ENCODE results near the gene MYLK.

The MYLK gene

DNA sequence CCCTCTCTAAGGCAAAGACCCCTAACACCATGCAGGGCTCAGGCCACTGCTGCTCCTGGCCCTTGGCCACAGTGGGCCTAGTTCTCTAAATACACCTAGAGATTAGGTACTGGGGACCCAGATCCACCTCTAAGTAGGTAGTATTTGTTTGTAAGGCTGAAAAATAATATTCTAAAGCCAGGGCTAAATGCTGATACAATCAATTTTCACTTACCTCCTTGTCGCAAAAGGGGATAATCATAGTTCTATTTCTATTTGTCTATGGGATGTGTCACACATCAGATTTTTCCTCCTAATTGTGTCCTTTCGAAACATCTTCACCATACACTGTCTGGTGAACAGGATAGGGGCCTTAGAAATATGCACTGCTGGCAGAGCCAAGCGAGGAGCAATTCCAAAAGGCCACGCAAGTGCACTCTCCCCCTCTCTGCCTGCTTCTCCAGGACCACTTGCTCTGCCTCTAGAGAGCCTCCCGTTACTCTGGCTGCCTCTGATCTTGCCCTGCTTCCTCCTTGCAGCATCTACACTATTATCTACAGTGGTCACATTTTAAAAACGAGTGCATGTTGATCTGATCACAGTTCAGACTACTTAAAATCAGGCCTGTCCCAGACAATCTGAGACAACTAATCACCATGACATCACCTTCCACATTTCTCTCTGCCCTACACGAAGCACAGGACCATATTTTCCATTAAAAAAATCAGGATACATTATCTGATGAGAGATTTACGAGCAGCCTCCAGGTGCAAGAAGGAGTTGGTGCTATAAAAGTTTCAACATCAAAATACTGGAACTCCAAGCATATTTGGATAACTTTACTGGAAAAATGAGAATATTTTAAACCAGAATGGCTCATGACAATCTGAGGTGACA lies 115.4 kb downstream of the MYLK start:
- no peak for DNase-seq (ENCODE audit: low read depth)

- DNase-seq (ENCODE audit: low read depth), result no peak
These were observed 116.4 kb downstream of the MYLK start for GRCh38 chr3:123767564-123768292.

DNA sequence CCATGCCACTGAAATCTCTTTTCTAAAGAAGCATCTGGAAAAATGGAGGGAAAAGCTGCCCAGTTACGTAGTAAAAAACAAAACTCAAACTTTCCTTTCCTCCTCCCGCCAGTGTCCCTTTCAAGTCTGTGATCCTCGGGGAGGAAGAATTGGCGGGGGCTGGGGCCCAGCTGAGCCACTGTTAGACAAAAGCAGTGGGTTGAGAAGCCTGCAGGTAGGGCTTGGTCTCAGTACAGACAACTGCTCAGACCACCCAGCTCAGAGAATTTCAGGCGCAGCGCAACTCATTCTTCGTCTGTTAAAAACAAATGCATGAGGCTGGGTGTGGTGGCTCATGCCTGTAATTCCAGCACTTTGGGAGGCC lies 117.1 kb downstream of the MYLK start:
- DNase-seq (ENCODE audit: low read depth), result no peak

GRCh38 chr3:123766193-123767008 lies 117.7 kb downstream of the MYLK start:
- DNase-seq (ENCODE audit: low read depth), result no peak

GRCh38 chr3:123765475-123766128 lies 118.5 kb downstream of the MYLK start:
- DNase-seq (ENCODE audit: low read depth), result no peak

DNA sequence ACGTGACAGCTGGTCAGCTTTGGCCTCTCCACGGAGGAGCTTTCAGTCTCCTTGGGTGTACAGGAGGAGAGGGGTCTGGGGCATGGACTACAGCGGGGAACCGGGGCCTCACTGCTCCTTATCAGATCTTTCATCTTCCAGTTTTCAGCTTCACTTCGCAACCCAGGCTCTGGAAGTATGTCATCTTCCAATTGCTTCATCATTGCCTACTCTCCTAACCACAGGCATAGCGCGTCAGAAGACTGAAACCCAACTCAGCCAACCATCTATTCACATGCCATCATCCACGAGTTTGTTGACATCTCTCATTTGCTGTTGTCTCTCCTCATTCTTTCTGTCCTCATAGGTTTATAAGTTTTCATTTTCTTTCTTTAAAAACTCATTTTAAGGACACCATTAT lies 119.5 kb downstream of the MYLK start:
- DNase-seq (ENCODE audit: low read depth), result no peak

GRCh38 chr3:123762805-123763204 lies 121.3 kb downstream of the MYLK start:
- DNase-seq (ENCODE audit: low read depth), result no peak

DNA sequence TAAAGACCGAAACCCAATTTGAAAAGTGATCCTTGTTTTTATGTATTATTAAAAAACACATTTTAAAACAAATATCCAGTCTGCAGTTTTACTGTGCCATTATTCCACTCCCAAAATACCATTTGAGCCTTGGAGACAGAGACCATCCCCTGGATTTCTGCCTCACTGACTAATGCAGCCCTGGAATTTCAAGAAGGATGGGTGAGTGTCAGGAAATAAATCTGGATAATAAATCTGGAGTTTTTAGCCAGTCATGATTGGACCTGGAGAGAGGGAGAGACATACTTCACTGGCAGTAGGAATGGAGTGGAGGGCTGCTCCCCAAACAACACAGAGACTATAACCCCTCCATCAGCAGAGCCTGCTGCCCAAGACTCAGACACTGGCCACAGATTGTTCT lies 123.3 kb downstream of the MYLK start:
- no peak for DNase-seq (ENCODE audit: low read depth)

DNA sequence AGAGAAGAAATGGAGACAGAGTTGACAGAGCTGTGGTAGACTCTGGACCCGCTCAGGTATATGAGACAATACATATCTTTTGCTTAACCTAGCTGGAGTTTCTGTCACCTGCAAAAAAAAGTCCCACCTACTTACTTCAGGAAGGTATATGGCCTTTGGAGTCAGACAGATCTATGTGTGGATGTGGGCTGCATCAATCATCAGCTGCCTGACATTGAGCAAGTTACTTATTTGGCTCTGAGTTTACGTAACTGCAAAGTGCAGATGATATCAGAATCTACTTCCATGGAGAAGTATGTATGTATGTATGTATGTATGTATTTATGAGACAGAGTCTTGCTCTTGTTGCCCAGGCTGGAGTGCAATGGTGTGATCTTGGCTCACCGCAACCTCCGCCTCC lies 124.3 kb downstream of the MYLK start:
- DNase-seq (ENCODE audit: low read depth), result no peak

- no peak for DNase-seq (ENCODE audit: low read depth)
These were observed 124.8 kb downstream of the MYLK start for GRCh38 chr3:123759311-123759710.

DNA sequence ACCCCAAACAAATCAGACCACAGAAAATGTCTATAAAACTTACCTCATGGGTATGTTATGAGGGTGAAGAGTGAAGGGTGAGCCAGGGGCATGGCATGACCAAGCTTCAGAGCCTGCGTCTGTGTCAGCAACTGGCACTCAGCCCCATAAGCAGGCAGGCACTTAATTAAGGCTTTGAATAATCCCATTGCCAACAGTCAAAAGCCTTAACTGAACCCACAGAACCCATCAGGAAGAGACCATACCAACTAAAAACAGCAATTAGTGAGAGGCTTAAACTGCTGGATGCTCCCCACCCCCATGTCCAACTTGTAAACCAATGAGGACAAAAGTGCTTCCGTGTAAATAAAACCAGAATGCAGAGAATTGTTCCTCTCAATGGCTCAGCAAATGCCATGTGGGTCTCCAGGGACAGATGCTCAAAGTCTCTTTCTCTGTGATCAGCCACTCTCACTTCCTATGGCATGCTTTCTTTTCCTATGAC lies 126.0 kb downstream of the MYLK start:
- DNase-seq (ENCODE audit: low read depth), result no peak

DNA sequence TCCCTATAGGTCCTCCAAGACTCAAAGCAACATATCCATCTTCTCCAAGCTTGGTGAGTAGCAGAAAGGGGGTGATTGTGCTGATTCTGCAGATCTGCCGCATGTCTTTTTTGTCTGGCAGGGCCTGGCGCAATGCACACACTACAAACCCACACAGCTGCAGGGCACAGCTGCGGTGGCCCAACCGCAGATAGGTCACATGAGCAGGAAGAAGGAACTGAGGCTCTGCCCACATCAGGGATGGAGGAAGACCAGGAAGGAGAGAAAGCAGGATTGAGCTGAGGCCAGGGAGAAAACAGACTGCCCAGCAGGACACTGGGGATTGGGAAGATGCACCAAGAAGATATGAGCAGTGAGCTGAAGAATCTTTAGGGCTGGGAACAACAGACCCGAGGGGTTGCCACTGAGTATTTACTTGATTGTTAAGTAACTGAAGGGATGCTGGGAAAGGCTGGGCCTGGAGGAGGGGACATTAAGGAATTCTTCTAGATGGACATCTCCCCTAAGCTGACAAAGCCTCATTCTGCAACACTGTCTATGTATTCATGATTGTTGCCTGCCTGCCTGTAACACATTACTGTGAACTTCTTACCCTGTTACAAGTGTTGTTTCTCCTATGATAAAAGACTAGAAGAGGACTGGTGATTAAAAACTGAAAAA lies 126.7 kb downstream of the MYLK start:
- no peak for DNase-seq (ENCODE audit: low read depth)

- DNase-seq (ENCODE audit: low read depth), result no peak
These were observed 128.6 kb downstream of the MYLK start for GRCh38 chr3:123755501-123755900.

GRCh38 chr3:123755085-123755484 lies 129.0 kb downstream of the MYLK start:
- DNase-seq (ENCODE audit: low read depth), result no peak

DNA sequence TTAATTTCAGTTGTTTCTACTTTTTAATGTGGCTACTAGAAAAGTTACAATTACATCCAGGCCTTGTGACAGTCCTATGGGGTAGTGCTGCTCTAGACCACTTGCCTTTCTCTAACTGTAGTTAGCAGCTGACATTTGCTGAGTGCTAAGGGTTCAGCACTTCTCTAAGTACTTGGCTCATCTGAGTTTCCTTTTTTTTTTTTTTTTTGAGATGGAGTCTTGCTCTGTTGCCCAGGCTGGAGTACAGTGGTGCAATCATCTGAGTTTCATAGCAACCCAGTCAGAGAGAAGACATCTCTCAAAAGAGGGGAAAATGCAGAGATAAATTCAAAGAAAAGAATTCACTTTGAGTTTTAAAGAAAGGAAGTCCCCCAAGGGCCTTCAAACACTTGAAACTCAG lies 130.8 kb downstream of the MYLK start:
- DNase-seq (ENCODE audit: low read depth), result no peak

GRCh38 chr3:123752228-123752627 lies 131.9 kb downstream of the MYLK start:
- DNase-seq (ENCODE audit: low read depth), result no peak

DNA sequence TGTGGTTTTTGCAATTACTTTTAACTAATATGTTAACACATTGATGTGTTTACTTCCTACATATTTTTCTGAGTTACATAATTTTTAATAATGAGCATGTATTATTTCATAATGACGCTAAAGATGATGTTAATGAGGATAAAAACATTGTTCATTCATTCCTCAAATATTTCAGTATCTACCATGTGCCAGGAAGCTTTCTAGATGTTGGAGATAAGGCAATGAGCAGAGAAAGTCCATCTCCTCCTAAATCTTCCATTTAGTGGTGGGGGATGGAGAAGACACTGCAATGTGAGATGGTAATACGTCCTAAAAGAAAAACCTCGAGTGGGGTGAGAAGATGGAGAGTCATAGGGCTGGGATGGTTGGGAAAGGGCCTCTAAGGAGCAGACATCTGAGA lies 132.7 kb downstream of the MYLK start:
- DNase-seq (ENCODE audit: low read depth), result no peak

- no peak for DNase-seq (ENCODE audit: low read depth)
These were observed 133.3 kb downstream of the MYLK start for GRCh38 chr3:123750659-123751420.

DNA sequence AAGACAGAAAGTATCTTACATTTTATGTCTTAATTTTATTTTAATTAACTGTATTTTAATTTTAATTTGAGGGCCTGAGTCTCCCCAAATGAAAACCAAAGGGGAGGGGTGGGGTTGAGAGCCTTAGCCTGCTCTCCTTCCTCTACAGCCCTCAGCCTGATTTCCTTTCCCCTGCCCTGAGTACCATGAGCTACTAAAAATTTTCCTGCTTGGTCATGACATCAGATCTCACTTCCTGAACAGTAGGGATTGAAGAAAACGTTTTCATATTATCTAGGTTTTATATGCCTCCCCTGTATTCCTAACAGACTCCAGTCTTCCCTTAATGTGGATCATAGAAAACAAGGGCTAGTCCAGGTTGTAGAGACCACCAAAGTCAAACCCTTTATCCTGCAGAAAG lies 133.9 kb downstream of the MYLK start:
- DNase-seq (ENCODE audit: low read depth), result no peak

DNA sequence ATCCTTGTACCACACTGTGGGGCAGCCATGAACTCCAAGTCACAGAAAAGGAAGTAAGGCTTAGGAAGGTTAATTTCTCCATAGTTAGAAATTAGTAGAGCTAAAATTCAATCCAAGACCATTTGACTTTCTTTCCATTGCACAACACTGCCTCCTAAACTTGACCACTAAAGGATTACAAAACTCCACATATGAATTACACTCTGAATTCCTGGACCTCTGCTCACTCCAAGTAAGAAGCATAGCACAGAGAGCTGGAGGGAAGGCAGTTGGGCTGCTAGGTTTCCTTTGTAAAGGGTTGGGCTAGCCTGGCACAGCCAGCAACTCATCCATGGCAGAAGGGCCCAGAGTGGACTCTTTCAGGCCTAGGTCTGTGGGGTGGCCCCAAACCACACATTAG lies 134.4 kb downstream of the MYLK start:
- no peak for DNase-seq (ENCODE audit: low read depth)
